HepG2 (cell line): ENCODE results near the gene MTA1. TPM values are rescaled to one million over a fixed set of nuclear protein-coding genes. Genes with fewer than 3 reads are reported as not detected.
A peak's percentile ranks its signal among the peaks of the same experiment; 100 is the strongest.

Experiments
- ARID4A ChIP-seq: sonication (generic); formaldehyde crosslinking; IDR thresholded peaks from 2 replicates; pipeline ENCODE4 v1.5.0; 2020; ENCODE audit warnings: mild to moderate bottlenecking, missing genetic modification reagents, borderline replicate concordance
- ARNT ChIP-seq: fragments of 450-650 bp; IDR thresholded peaks from 2 replicates; pipeline ENCODE4 v1.6.1; 2017
- BCL3 ChIP-seq: sonication (generic); formaldehyde crosslinking; IDR thresholded peaks from 2 replicates; pipeline ENCODE4 v1.5.1; 2020; ENCODE audit warnings: mild to moderate bottlenecking, missing genetic modification reagents, moderate library complexity
- FOXJ3 ChIP-seq: sonication (generic); formaldehyde crosslinking; IDR thresholded peaks from 2 replicates; pipeline ENCODE4 v1.4.0; 2020; ENCODE audit warnings: missing genetic modification reagents, mild to moderate bottlenecking, borderline replicate concordance
- HIC2 ChIP-seq: sonication (generic); formaldehyde crosslinking; IDR thresholded peaks from 2 replicates; pipeline ENCODE4 v1.9.0; 2022; ENCODE audit warnings: low read depth, missing genetic modification reagents
- KAT8 ChIP-seq: IDR thresholded peaks from 2 replicates; pipeline ENCODE4 v1.6.1; 2016; ENCODE audit warnings: missing genetic modification reagents, missing compliant biosample characterization
- KLF12 ChIP-seq: sonication (generic); formaldehyde crosslinking; IDR thresholded peaks from 2 replicates; pipeline ENCODE4 v1.4.0; 2020; ENCODE audit warnings: missing genetic modification reagents, borderline replicate concordance
- MAFG ChIP-seq: sonication (generic); formaldehyde crosslinking; IDR thresholded peaks from 2 replicates; pipeline ENCODE4 v1.5.1; 2020; ENCODE audit warnings: mild to moderate bottlenecking, missing genetic modification reagents
- MXI1 ChIP-seq: IDR thresholded peaks from 3 replicates; pipeline ENCODE4 v1.6.1; 2012; ENCODE audit warnings: low read depth, low read length, inconsistent platforms, borderline replicate concordance
- NFKBIZ ChIP-seq: IDR thresholded peaks from 2 replicates; pipeline ENCODE4 v1.6.1; 2018; ENCODE audit warnings: missing genetic modification reagents, missing compliant biosample characterization
- RFX5 ChIP-seq: IDR thresholded peaks from 2 replicates; pipeline ENCODE4 v1.6.1; 2011; ENCODE audit warnings: low read depth, low read length, improper control_type of control experiment
- RXRB ChIP-seq: IDR thresholded peaks from 2 replicates; pipeline ENCODE4 v1.6.1; 2016; ENCODE audit warnings: borderline replicate concordance, missing genetic modification reagents, missing compliant biosample characterization
- TAF1 ChIP-seq: sonication (generic); formaldehyde crosslinking; IDR thresholded peaks from 2 replicates; pipeline ENCODE4 v1.4.0; 2020; ENCODE audit warnings: missing genetic modification reagents
- TMF1 ChIP-seq: sonication (generic); formaldehyde crosslinking; IDR thresholded peaks from 2 replicates; pipeline ENCODE4 v1.8.1; 2022; ENCODE audit warnings: low read depth, missing genetic modification reagents
- ZFP36L2 ChIP-seq: sonication (generic); formaldehyde crosslinking; IDR thresholded peaks from 2 replicates; pipeline ENCODE4 v1.4.0; 2020; ENCODE audit warnings: missing genetic modification reagents
- ZNF530 ChIP-seq: sonication (generic); formaldehyde crosslinking; IDR thresholded peaks from 2 replicates; pipeline ENCODE4 v1.5.0; 2020; ENCODE audit warnings: low read depth, mild to moderate bottlenecking, missing genetic modification reagents
- ZNF550 ChIP-seq: sonication (generic); formaldehyde crosslinking; IDR thresholded peaks from 2 replicates; pipeline ENCODE4 v1.4.0; 2020; ENCODE audit warnings: mild to moderate bottlenecking, missing genetic modification reagents, borderline replicate concordance
- ZNF569 ChIP-seq: sonication (generic); formaldehyde crosslinking; IDR thresholded peaks from 2 replicates; pipeline ENCODE4 v1.5.0; 2020; ENCODE audit warnings: mild to moderate bottlenecking, missing genetic modification reagents, moderate library complexity, borderline replicate concordance
- ZNF616 ChIP-seq: sonication (generic); formaldehyde crosslinking; IDR thresholded peaks from 2 replicates; pipeline ENCODE4 v1.5.0; 2020; ENCODE audit warnings: low read depth, mild to moderate bottlenecking, missing genetic modification reagents
- ZNF773 ChIP-seq: sonication (generic); formaldehyde crosslinking; IDR thresholded peaks from 2 replicates; pipeline ENCODE4 v1.4.0; 2020; ENCODE audit warnings: missing genetic modification reagents, borderline replicate concordance
- ZNF780A ChIP-seq: sonication (generic); formaldehyde crosslinking; IDR thresholded peaks from 2 replicates; pipeline ENCODE4 v1.8.0; 2022; ENCODE audit warnings: mild to moderate bottlenecking, missing genetic modification reagents, moderate library complexity
- ZSCAN29 ChIP-seq: sonication (generic); formaldehyde crosslinking; conservative IDR thresholded peaks from 2 replicates; pipeline ENCODE4 v1.4.0; 2020; ENCODE audit warnings: mild to moderate bottlenecking, missing genetic modification reagents
- ZSCAN31 ChIP-seq: sonication (generic); formaldehyde crosslinking; IDR thresholded peaks from 2 replicates; pipeline ENCODE4 v1.5.0; 2020; ENCODE audit warnings: low read depth, mild to moderate bottlenecking, missing genetic modification reagents
- polyA plus RNA-seq, 8 experiments: library from polyadenylated mRNA; depleted of rRNA in 3 of 8; stranded (reverse) in 7 of 8; unstranded in 1 of 8; fragments of >200 nt; fragmentation: Illumina TruSeq in 4 of 8; extraction: Trizol in 4 of 8; gene quantifications; 2 replicates each; pipeline versions ENCODE4 v1.2.1 to v1.2.3, GENCODE V29; 2011 to 2016; ENCODE audit warnings: low read depth in 4 of 8, missing spikeins in 1 of 8, mixed read lengths in 1 of 8; ENCODE audit not compliant: insufficient read depth in 1 of 8
- total RNA-seq, 5 experiments: library from RNA; depleted of rRNA; stranded (reverse); fragments of >200 nt; fragmentation: Illumina TruSeq; extraction: Trizol; gene quantifications; 2 replicates each; pipeline ENCODE4 v1.2.3, GENCODE V29; 2016; ENCODE audit warnings: low read depth in 1 of 5

MTA1 gene
- total and polyA plus RNA-seq, 2 of the 13 experiments (the other 11 are each of a cell fraction or from before 2014, with no cell fraction given): 35.2 to 85.8 TPM

GRCh38 chr14:105480807-105481801 is 61.5 kb downstream of the MTA1 start (continued):
- TF ChIP-seq BCL3 (CRISPR knock-in tag) (no peak), RFX5 (no peak), ARID4A (CRISPR knock-in tag) (peak; percentile 56; the same call in 1 of the 2 replicates), NFKBIZ (CRISPR knock-in tag) (no peak), RXRB (CRISPR knock-in tag) (peak; percentile 56; the same call in 1 of the 2 replicates), ZFP36L2 (CRISPR knock-in tag) (no peak), KAT8 (peak; percentile 39), ZNF569 (CRISPR knock-in tag) (no peak), HIC2 (CRISPR knock-in tag) (peak; percentile 58), ZNF780A (CRISPR knock-in tag) (no peak), FOXJ3 (CRISPR knock-in tag) (no peak), ZNF773 (CRISPR knock-in tag) (no peak), KLF12 (CRISPR knock-in tag) (no peak), MXI1 (peak; percentile 77; the same call in 1 of the 3 replicates), ZNF530 (CRISPR knock-in tag) (no peak), MAFG (no peak), TMF1 (CRISPR knock-in tag) (no peak), ZNF550 (CRISPR knock-in tag) (peak; percentile 54; the same call in 1 of the 2 replicates), ARNT (no peak), ZSCAN29 (CRISPR knock-in tag) (no peak), ZNF616 (CRISPR knock-in tag) (0 out of 2 replicates have a peak, but pooled peaks have one; percentile 22), TAF1 (CRISPR knock-in tag) (0 out of 2 replicates have a peak, but pooled peaks have one; percentile 27), ZSCAN31 (CRISPR knock-in tag) (no peak)
